GM23338 (cell line): ENCODE measurements around the gene SLFN12L. TPM values are rescaled to one million over a fixed set of nuclear protein-coding genes. Genes with fewer than 3 reads are reported as not detected.
A peak's percentile ranks its signal among the peaks of the same experiment; 100 is the strongest.

Source experiments
- ATAC-seq: fragments of 200-7000 bp; cut with Tn5 transposase; 3 replicates; pipeline ENCODE4 v1.9.1; 2020
- DNase-seq: peaks from one replicate; pipeline ENCODE4 v3.0.0-alpha.2; 2015; ENCODE audit warnings: low spot score
- H2AFZ ChIP-seq: fragments of 200-600 bp; sonication (generic); 2 replicates; pipeline ENCODE4 v1.8.0; 2016; ENCODE audit warnings: antibody characterized with exemption, mild to moderate bottlenecking, moderate library complexity
- H3F3A ChIP-seq: fragments of 200-600 bp; sonication (generic); replicated peaks from 2 replicates; pipeline ENCODE4 v1.8.0; 2017; ENCODE audit warnings: antibody characterized with exemption, mixed run types, low read depth
- H3K27ac ChIP-seq: fragments of 200-600 bp; sonication (generic); 2 replicates; pipeline ENCODE4 v1.6.1; 2016; ENCODE audit warnings: low read depth
- H3K27me3 ChIP-seq: fragments of 200-600 bp; sonication (generic); 2 replicates; pipeline ENCODE4 v1.8.0; 2016; ENCODE audit warnings: mild to moderate bottlenecking, mixed run types, moderate library complexity; ENCODE audit not compliant: insufficient read depth
- H3K36me3 ChIP-seq: fragments of 200-600 bp; sonication (generic); 2 replicates; pipeline ENCODE4 v1.8.0; 2016; ENCODE audit warnings: mild to moderate bottlenecking; ENCODE audit not compliant: insufficient read depth
- H3K4me1 ChIP-seq: fragments of 200-600 bp; sonication (generic); 2 replicates; pipeline ENCODE4 v1.8.0; 2016; ENCODE audit warnings: mild to moderate bottlenecking, moderate library complexity; ENCODE audit not compliant: insufficient read depth
- H3K4me2 ChIP-seq: fragments of 200-600 bp; sonication (generic); 2 replicates; pipeline ENCODE4 v1.7.1; 2017; ENCODE audit warnings: mixed run types
- H3K4me3 ChIP-seq: fragments of 200-600 bp; sonication (generic); 2 replicates; pipeline ENCODE4 v1.6.1; 2016; ENCODE audit warnings: mixed run types
- H3K79me2 ChIP-seq: fragments of 200-600 bp; sonication (generic); replicated peaks from 2 replicates; pipeline ENCODE4 v1.8.0; 2017; ENCODE audit warnings: mild to moderate bottlenecking; ENCODE audit not compliant: insufficient read depth
- H3K9me2 ChIP-seq: fragments of 200-600 bp; sonication (generic); 2 replicates; pipeline ENCODE4 v1.8.0; 2017; ENCODE audit not compliant: insufficient read depth
- H4K20me1 ChIP-seq: fragments of 200-600 bp; sonication (generic); replicated peaks from 2 replicates; pipeline ENCODE4 v1.8.0; 2017; ENCODE audit warnings: mild to moderate bottlenecking; ENCODE audit not compliant: insufficient read depth
- H3K27ac Mint-ChIP-seq: 2 replicates; pipeline ENCODE4 v1.8.0; 2020; ENCODE audit warnings: inconsistent platforms, mild to moderate bottlenecking, moderate library complexity, mixed read lengths
- H3K27me3 Mint-ChIP-seq: 3 replicates; pipeline ENCODE4 v1.8.0; 2022; ENCODE audit warnings: low read depth, mild to moderate bottlenecking, moderate library complexity, mixed read lengths, inconsistent platforms; ENCODE audit not compliant: insufficient read depth, poor library complexity
- H3K36me3 Mint-ChIP-seq: 3 replicates; pipeline ENCODE4 v1.8.0; 2021; ENCODE audit warnings: low read depth, mild to moderate bottlenecking, inconsistent platforms, moderate library complexity, mixed read lengths
- H3K4me1 Mint-ChIP-seq: 3 replicates; pipeline ENCODE4 v1.8.0; 2020; ENCODE audit warnings: mild to moderate bottlenecking, inconsistent platforms, mixed read lengths
- H3K4me3 Mint-ChIP-seq: 3 replicates; pipeline ENCODE4 v1.8.0; 2021; ENCODE audit warnings: moderate library complexity, mild to moderate bottlenecking, inconsistent platforms, mixed read lengths
- H3K9me3 Mint-ChIP-seq: 3 replicates; pipeline ENCODE4 v1.8.0; 2020; ENCODE audit warnings: moderate library complexity, mild to moderate bottlenecking, inconsistent platforms, mixed read lengths
- CTCF ChIP-seq, 2 experiments: fragments of 200-600 bp in 1 of 2; sonication (generic) in 1 of 2; conservative IDR thresholded peaks; 2 replicates each; pipeline versions ENCODE4 v1.5.1 to v1.6.1; 2016 to 2017; ENCODE audit warnings: antibody characterized with exemption in 2 of 2, low read depth in 2 of 2, mild to moderate bottlenecking in 2 of 2, moderate library complexity in 1 of 2
- ETS1 ChIP-seq: IDR thresholded peaks from 2 replicates; pipeline ENCODE4 v1.6.1; 2016; ENCODE audit warnings: antibody characterized with exemption
- JUNB ChIP-seq: IDR thresholded peaks from one replicate; pipeline ENCODE4 v1.6.1; 2016; ENCODE audit warnings: antibody characterized with exemption; ENCODE audit not compliant: unreplicated experiment
- NANOG ChIP-seq: IDR thresholded peaks from 2 replicates; pipeline ENCODE4 v1.6.1; 2016; ENCODE audit warnings: antibody characterized with exemption, borderline replicate concordance
- POLR2AphosphoS5 ChIP-seq: IDR thresholded peaks from 2 replicates; pipeline ENCODE4 v1.6.1; 2016; ENCODE audit warnings: antibody characterized with exemption, low read depth
- REST ChIP-seq: IDR thresholded peaks from one replicate; pipeline ENCODE4 v1.6.1; 2018; ENCODE audit warnings: antibody characterized with exemption; ENCODE audit not compliant: unreplicated experiment
- STAT1 ChIP-seq: IDR thresholded peaks from one replicate; pipeline ENCODE4 v1.6.1; 2016; ENCODE audit warnings: antibody characterized with exemption; ENCODE audit not compliant: unreplicated experiment
- ZNF114 ChIP-seq: fragments of 250-450 bp; sonication (Bioruptor Pico); IDR thresholded peaks from 2 replicates; pipeline ENCODE4 v1.5.0; 2020; ENCODE audit warnings: mild to moderate bottlenecking, moderate library complexity
- ZNF331 ChIP-seq: fragments of 250-450 bp; sonication (Bioruptor Pico); IDR thresholded peaks from 2 replicates; pipeline ENCODE4 v1.5.0; 2020; ENCODE audit warnings: low read depth, mild to moderate bottlenecking, moderate library complexity
- ZNF462 ChIP-seq: fragments of 250-450 bp; sonication (Bioruptor Pico); IDR thresholded peaks from 2 replicates; pipeline ENCODE4 v1.5.0; 2020; ENCODE audit warnings: mild to moderate bottlenecking, moderate library complexity
- polyA plus RNA-seq: library from polyadenylated mRNA; unstranded; fragments of >200 nt; fragmentation: Nextera tagmentation; extraction: Ambion mirVana; gene quantifications from 2 replicates; pipeline ENCODE4 v1.2.1, GENCODE V29; 2016
- total RNA-seq: library from RNA; depleted of rRNA; stranded (reverse); fragments of >200 nt; shearing (Covaris generic); gene quantifications from 2 replicates; pipeline ENCODE4 v1.2.3, GENCODE V29; 2014

The SLFN12L gene
- total and polyA plus RNA-seq, 2 experiments from 2014 or later, result not detected

- TF ChIP-seq ZNF462 (CRISPR knock-in tag) (no peak), JUNB (no peak), ZNF331 (CRISPR knock-in tag) (no peak), ZNF114 (CRISPR knock-in tag) (no peak)
These were observed 99.0 kb downstream of the SLFN12L start (continued) for GRCh38 chr17:35438433-35438832.

- H3K27me3 ChIP-seq, result peaks cover 84% of the 10 kb centered on the region
- Mint-ChIP-seq H3K4me1 (peaks cover 68% of the 10 kb centered on the region), H3K4me3 (peak overlapping the region; percentile 79), H3K27me3 (peaks cover 58% of the 10 kb centered on the region), H3K9me3 (no peaks in the 10 kb centered on the region), H3K27ac (peak overlapping the region; percentile 85), H3K36me3 (no peaks in the 10 kb centered on the region)
- peak overlapping the region; percentile 48 for H3K4me3 ChIP-seq
- peak overlapping the region; percentile 81 for H3K27ac ChIP-seq
- H3K9me2 ChIP-seq, result no peaks in the 10 kb centered on the region
- H3K79me2 ChIP-seq, result no peaks in the 10 kb centered on the region
- no peak overlapping the region for H2AFZ ChIP-seq
- H3K36me3 ChIP-seq, result no peaks in the 10 kb centered on the region
- H3K4me1 ChIP-seq, result peaks cover 31% of the 10 kb centered on the region
- TF ChIP-seq CTCF (conservative IDR thresholded peaks at IDR 0.05; ENCODE audit: low read depth in 2 of 2) (peak; percentile 33 to 41; a peak in 3 of 4 replicates), ETS1 (peak; percentile 37), JUNB (no peak), NANOG (peak; percentile 91), POLR2AphosphoS5 (peak; percentile 60), REST (no peak), STAT1 (no peak)
- no peaks in the 10 kb centered on the region for H4K20me1 ChIP-seq
- peak; percentile 96 for DNase-seq
- H3K4me2 ChIP-seq, result peak overlapping the region; percentile 73
- ATAC-seq, result peak; percentile 71
- H3F3A ChIP-seq, result no peaks in the 10 kb centered on the region
These were observed 104.2 kb downstream of the SLFN12L start for GRCh38 chr17:35433075-35433894.
